SU-DHL-6 (cell line): ENCODE data around the gene PLEKHM1.

ENCODE experiments used
- H2AFZ ChIP-seq: fragments of 200-600 bp; sonication (generic); 2 replicates; pipeline ENCODE4 v1.6.1; 2014; ENCODE audit warnings: low read depth, mild to moderate bottlenecking, moderate library complexity, mixed read lengths, antibody characterized with exemption, low read length; ENCODE audit not compliant: severe bottlenecking
- H3F3A ChIP-seq: fragments of 200-600 bp; shearing (Covaris generic); 2 replicates; pipeline ENCODE4 v1.6.0; 2016; ENCODE audit warnings: antibody characterized with exemption, mild to moderate bottlenecking; ENCODE audit not compliant: insufficient read depth
- H3K27ac ChIP-seq: fragments of 200-600 bp; sonication (generic); 2 replicates; pipeline ENCODE4 v1.5.1; 2016; ENCODE audit warnings: low read depth, mild to moderate bottlenecking, low read length, moderate library complexity, mixed read lengths
- H3K27me3 ChIP-seq: fragments of 200-600 bp; sonication (generic), shearing (Covaris generic); 2 replicates; pipeline ENCODE4 v1.6.0; 2014; ENCODE audit warnings: mild to moderate bottlenecking, low read length
- H3K36me3 ChIP-seq: fragments of 200-600 bp; sonication (generic); 2 replicates; pipeline ENCODE4 v1.6.1; 2014; ENCODE audit warnings: mild to moderate bottlenecking, low read length, mixed read lengths
- H3K4me2 ChIP-seq: fragments of 300-600, 200-600 bp; shearing (Covaris generic), sonication (generic); 2 replicates; pipeline ENCODE4 v1.6.0; 2014; ENCODE audit warnings: low read length, low read depth, mild to moderate bottlenecking; ENCODE audit not compliant: poor library complexity, severe bottlenecking
- H3K4me3 ChIP-seq: fragments of 200-600 bp; sonication (generic); 2 replicates; pipeline ENCODE4 v1.5.1; 2014; ENCODE audit warnings: antibody characterized with exemption, low read length, mild to moderate bottlenecking, mixed read lengths; ENCODE audit not compliant: insufficient read depth, poor library complexity, severe bottlenecking
- H3K79me2 ChIP-seq: fragments of 200-600 bp; sonication (generic); 2 replicates; pipeline ENCODE4 v1.6.1; 2014; ENCODE audit warnings: mild to moderate bottlenecking, low read length, moderate library complexity; ENCODE audit not compliant: insufficient read depth
- H3K9ac ChIP-seq: fragments of 200-600 bp; sonication (generic); 2 replicates; pipeline ENCODE4 v1.7.0; 2014; ENCODE audit warnings: mild to moderate bottlenecking, low read length
- H3K9me2 ChIP-seq: fragments of 200-600 bp; sonication (generic); replicated peaks from 2 replicates; pipeline ENCODE4 v1.6.1; 2014; ENCODE audit warnings: low read length; ENCODE audit not compliant: insufficient read depth
- H3K9me3 ChIP-seq: fragments of 200-600 bp; sonication (generic); 2 replicates; pipeline ENCODE4 v1.6.1; 2014; ENCODE audit warnings: low read length, mixed read lengths; ENCODE audit not compliant: insufficient read depth
- H4K20me1 ChIP-seq: fragments of 200-600 bp; sonication (generic); 2 replicates; pipeline ENCODE4 v1.6.1; 2014; ENCODE audit warnings: low read depth, mild to moderate bottlenecking, antibody characterized with exemption, low read length, moderate library complexity, mixed read lengths
- EZH2phosphoT487 ChIP-seq: fragments of 200-600 bp; sonication (generic), shearing (Covaris generic); conservative IDR thresholded peaks from 2 replicates; pipeline ENCODE4 v1.6.1; 2018; ENCODE audit warnings: mild to moderate bottlenecking, antibody characterized with exemption, low read length, moderate library complexity, mixed read lengths
- TF ChIP-seq, protein P1 (sequence below): fragments of 200-600 bp; sonication (generic); IDR thresholded peaks from one replicate; pipeline ENCODE4 v1.5.1; 2017; ENCODE audit warnings: antibody characterized with exemption, mild to moderate bottlenecking, low read length, moderate library complexity; ENCODE audit not compliant: insufficient read depth, poor library complexity, severe bottlenecking

PLEKHM1 gene

DNA sequence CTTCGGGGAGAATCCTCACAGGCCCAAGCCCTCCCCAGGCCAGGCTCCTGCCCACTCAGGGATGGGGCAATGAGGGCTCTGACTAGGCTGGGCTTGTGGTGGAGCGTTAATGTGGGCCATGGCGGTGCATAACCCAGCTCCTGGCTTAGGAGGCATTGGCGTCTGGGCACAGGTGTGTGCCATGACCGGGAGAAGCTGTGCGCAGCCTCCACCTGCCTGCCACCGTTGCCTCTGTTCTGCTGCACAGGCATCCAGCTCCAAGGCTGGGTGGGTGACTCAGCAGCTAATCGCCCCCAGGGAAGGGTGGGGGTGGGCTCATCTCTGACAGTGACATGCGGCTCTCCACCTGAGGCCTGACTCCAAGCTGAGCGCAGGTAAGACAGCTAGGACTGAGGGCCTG lies 54.4 kb downstream of the PLEKHM1 start:
- Histone ChIP-seq H3K4me3 (no peak overlapping the region), H4K20me1 (no peaks in the 10 kb centered on the region), H3K79me2 (no peaks in the 10 kb centered on the region), H3K9me3 (no peaks in the 10 kb centered on the region), H3K27ac (no peak overlapping the region), H3K27me3 (no peaks in the 10 kb centered on the region), H3K36me3 (no peaks in the 10 kb centered on the region), H3K4me2 (no peak overlapping the region), H3K9ac (no peak overlapping the region), H2AFZ (no peak overlapping the region), H3F3A (no peaks in the 10 kb centered on the region), H3K9me2 (no peaks in the 10 kb centered on the region)
- no peak for TF ChIP-seq EZH2phosphoT487
- TF ChIP-seq, protein P1, sequence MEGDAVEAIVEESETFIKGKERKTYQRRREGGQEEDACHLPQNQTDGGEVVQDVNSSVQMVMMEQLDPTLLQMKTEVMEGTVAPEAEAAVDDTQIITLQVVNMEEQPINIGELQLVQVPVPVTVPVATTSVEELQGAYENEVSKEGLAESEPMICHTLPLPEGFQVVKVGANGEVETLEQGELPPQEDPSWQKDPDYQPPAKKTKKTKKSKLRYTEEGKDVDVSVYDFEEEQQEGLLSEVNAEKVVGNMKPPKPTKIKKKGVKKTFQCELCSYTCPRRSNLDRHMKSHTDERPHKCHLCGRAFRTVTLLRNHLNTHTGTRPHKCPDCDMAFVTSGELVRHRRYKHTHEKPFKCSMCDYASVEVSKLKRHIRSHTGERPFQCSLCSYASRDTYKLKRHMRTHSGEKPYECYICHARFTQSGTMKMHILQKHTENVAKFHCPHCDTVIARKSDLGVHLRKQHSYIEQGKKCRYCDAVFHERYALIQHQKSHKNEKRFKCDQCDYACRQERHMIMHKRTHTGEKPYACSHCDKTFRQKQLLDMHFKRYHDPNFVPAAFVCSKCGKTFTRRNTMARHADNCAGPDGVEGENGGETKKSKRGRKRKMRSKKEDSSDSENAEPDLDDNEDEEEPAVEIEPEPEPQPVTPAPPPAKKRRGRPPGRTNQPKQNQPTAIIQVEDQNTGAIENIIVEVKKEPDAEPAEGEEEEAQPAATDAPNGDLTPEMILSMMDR, result no peak

DNA sequence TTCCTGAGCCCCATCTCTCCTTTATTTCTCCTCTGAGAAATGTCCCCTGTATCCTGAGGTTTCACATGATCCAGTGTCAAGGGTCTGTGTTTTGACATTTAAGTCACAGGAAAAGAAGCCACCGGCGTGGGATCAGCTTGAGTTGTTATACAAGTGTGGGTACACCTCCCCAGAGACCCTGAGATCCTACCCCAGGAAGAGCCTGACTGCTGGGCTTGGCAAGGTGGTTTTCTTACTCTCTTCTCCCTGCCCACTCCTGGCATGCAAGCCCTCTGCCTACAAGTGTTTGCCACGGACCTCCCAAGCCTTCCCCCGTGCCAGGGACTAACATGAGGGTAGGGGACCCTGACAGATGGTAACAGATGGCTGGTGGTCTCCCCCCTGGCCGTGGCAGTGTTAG lies 55.0 kb downstream of the PLEKHM1 start:
- no peaks in the 10 kb centered on the region for H3K9me2 ChIP-seq
- H3K4me2 ChIP-seq, result no peak overlapping the region

DNA sequence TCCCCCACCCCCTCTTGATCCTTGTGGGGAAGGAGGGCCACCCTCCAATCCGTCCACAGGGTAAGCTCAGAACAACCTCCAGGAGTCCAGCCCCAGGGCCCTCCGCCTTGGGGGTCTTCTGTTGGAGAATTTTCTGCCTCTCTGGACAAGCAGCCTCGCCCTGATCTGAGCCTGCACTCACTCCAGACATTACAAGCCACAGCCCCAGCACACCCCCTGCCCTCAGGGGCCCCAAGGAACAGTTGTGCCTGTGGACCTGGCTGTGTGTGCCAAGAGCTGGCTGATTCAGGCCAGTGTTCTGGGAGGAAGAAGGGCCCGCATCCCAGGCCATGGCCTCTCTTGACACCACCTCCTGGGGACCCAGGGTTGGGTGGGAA lies 57.4 kb downstream of the PLEKHM1 start:
- peaks cover 8% of the 10 kb centered on the region for H3F3A ChIP-seq
- no peak overlapping the region for H3K9ac ChIP-seq
- no peak overlapping the region for H3K4me2 ChIP-seq
- no peak overlapping the region for H3K27ac ChIP-seq
- TF ChIP-seq, protein P1, result no peak
- TF ChIP-seq EZH2phosphoT487, result no peak
- no peak overlapping the region for H3K4me3 ChIP-seq
- no peaks in the 10 kb centered on the region for H4K20me1 ChIP-seq
- H3K27me3 ChIP-seq, result no peaks in the 10 kb centered on the region
- H2AFZ ChIP-seq, result no peak overlapping the region
- H3K9me2 ChIP-seq, result no peaks in the 10 kb centered on the region
- no peaks in the 10 kb centered on the region for H3K9me3 ChIP-seq
- no peaks in the 10 kb centered on the region for H3K79me2 ChIP-seq
- H3K36me3 ChIP-seq, result no peaks in the 10 kb centered on the region

More for the DNA sequence above, 55.0 kb downstream of the PLEKHM1 start:
- H3K27ac ChIP-seq, result no peak overlapping the region
- H3K79me2 ChIP-seq, result no peaks in the 10 kb centered on the region
- H2AFZ ChIP-seq, result no peak overlapping the region
- TF ChIP-seq, protein P1, result no peak
- TF ChIP-seq EZH2phosphoT487, result no peak
- no peaks in the 10 kb centered on the region for H3K36me3 ChIP-seq
- no peak overlapping the region for H3K9ac ChIP-seq
- H3F3A ChIP-seq, result no peaks in the 10 kb centered on the region
- H3K27me3 ChIP-seq, result no peaks in the 10 kb centered on the region
- no peak overlapping the region for H3K4me3 ChIP-seq
- H4K20me1 ChIP-seq, result no peaks in the 10 kb centered on the region
- no peaks in the 10 kb centered on the region for H3K9me3 ChIP-seq
